OCI-LY1 (cell line): ENCODE results near the gene GCG.

Experiments
- H2AFZ ChIP-seq: fragments of 200-600 bp; sonication (generic), shearing (Covaris generic); 2 replicates; pipeline ENCODE4 v1.6.0; 2014; ENCODE audit warnings: antibody characterized with exemption, mild to moderate bottlenecking, low read length
- H3F3A ChIP-seq: fragments of 200-600 bp; sonication (generic), shearing (Covaris generic); 2 replicates; pipeline ENCODE4 v1.6.0; 2014; ENCODE audit warnings: mild to moderate bottlenecking, antibody characterized with exemption, low read length, moderate library complexity; ENCODE audit not compliant: insufficient read depth
- H3K27ac ChIP-seq: fragments of 200-600 bp; sonication (generic); 2 replicates; pipeline ENCODE4 v1.5.1; 2014; ENCODE audit warnings: low read length, mixed run types, mild to moderate bottlenecking, low read depth; ENCODE audit not compliant: poor library complexity, severe bottlenecking
- H3K27me3 ChIP-seq: fragments of 200-600 bp; sonication (generic); 2 replicates; pipeline ENCODE4 v1.6.0; 2014; ENCODE audit warnings: antibody characterized with exemption, mild to moderate bottlenecking, low read length, moderate library complexity; ENCODE audit not compliant: insufficient read depth
- H3K36me3 ChIP-seq: fragments of 200-600 bp; sonication (generic); 2 replicates; pipeline ENCODE4 v1.6.1; 2014; ENCODE audit warnings: mild to moderate bottlenecking, antibody characterized with exemption, low read length, moderate library complexity, mixed read lengths; ENCODE audit not compliant: insufficient read depth
- H3K4me1 ChIP-seq: fragments of 200-600 bp; sonication (generic); 2 replicates; pipeline ENCODE4 v1.5.1; 2014; ENCODE audit warnings: mild to moderate bottlenecking, low read length, moderate library complexity; ENCODE audit not compliant: insufficient read depth, severe bottlenecking
- H3K4me2 ChIP-seq: fragments of 200-600 bp; sonication (generic), shearing (Covaris generic); 2 replicates; pipeline ENCODE4 v1.6.1; 2014; ENCODE audit warnings: low read length
- H3K4me3 ChIP-seq: fragments of 200-600 bp; sonication (generic); 2 replicates; pipeline ENCODE4 v1.5.1; 2014; ENCODE audit warnings: low read length, low read depth, mild to moderate bottlenecking, mixed read lengths; ENCODE audit not compliant: poor library complexity, severe bottlenecking
- H3K79me2 ChIP-seq: fragments of 200-600 bp; shearing (Covaris generic); 2 replicates; pipeline ENCODE4 v1.6.1; 2016; ENCODE audit warnings: mixed run types, low read length, mixed read lengths; ENCODE audit not compliant: insufficient read depth
- H3K9ac ChIP-seq: fragments of 200-600 bp; sonication (generic), shearing (Covaris generic); 2 replicates; pipeline ENCODE4 v1.6.1; 2014; ENCODE audit warnings: mild to moderate bottlenecking, low read length, mixed read lengths
- H3K9me2 ChIP-seq: fragments of 200-600 bp; sonication (generic), shearing (Covaris generic); 2 replicates; pipeline ENCODE4 v1.6.1; 2014; ENCODE audit warnings: low read depth, mild to moderate bottlenecking, low read length, mixed read lengths
- H3K9me3 ChIP-seq: fragments of 200-600 bp; shearing (Covaris generic); 2 replicates; pipeline ENCODE4 v1.6.1; 2014; ENCODE audit warnings: low read length, mixed read lengths
- H4K20me1 ChIP-seq: fragments of 200-600 bp; sonication (generic), shearing (Covaris generic); 2 replicates; pipeline ENCODE4 v1.6.0; 2016; ENCODE audit warnings: mild to moderate bottlenecking, low read length; ENCODE audit not compliant: insufficient read depth
- EZH2 ChIP-seq: fragments of 200-600 bp; sonication (generic), shearing (Covaris generic); IDR thresholded peaks from 2 replicates; pipeline ENCODE4 v1.8.0; 2017; ENCODE audit warnings: borderline replicate concordance, mixed run types, mild to moderate bottlenecking, antibody characterized with exemption, low read length, moderate library complexity, mixed read lengths
- TF ChIP-seq, protein P1 (sequence below): fragments of 200-600 bp; sonication (generic), shearing (Covaris generic); IDR thresholded peaks from 2 replicates; pipeline ENCODE4 v1.5.1; 2017; ENCODE audit warnings: mild to moderate bottlenecking, antibody characterized with exemption, low read length, moderate library complexity, mixed read lengths

The GCG gene

DNA sequence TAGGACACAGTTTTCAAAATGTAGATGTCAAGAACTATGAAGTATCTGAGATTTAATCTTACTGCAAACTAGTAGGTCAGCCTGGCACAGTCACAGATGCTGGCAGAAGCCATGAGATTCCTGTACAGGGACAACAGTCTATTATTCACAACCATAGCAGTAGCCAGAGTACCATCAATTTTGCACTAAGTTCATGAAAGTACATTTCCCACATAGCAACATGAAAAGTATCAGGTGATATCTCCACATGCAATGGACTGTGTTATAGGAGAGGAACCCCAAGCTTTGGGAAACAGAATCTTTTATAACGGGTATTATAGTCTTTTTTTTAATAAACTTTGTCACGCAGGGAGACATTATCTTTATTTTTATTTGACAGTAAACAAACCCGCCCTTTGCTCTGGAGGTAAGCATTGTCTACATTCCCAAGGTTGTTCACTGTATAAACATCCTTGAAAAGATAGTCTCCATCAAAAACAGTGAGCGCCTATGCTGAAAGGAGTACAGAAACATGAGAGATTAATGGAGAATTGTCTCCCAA is 44.6 kb downstream of the GCG start:
- no peaks in the 10 kb centered on the region for H3K9me3 ChIP-seq
- H3K27ac ChIP-seq, result no peak overlapping the region
- H3K9me2 ChIP-seq, result no peaks in the 10 kb centered on the region
- no peaks in the 10 kb centered on the region for H3K4me1 ChIP-seq
- H3K36me3 ChIP-seq, result no peaks in the 10 kb centered on the region
- no peak overlapping the region for H3K4me2 ChIP-seq
- no peak overlapping the region for H3K4me3 ChIP-seq
- no peaks in the 10 kb centered on the region for H4K20me1 ChIP-seq
- no peaks in the 10 kb centered on the region for H3K27me3 ChIP-seq
- no peak for TF ChIP-seq EZH2
- no peak overlapping the region for H3K9ac ChIP-seq
- H3K79me2 ChIP-seq, result no peaks in the 10 kb centered on the region
- no peaks in the 10 kb centered on the region for H3F3A ChIP-seq
- no peak overlapping the region for H2AFZ ChIP-seq

DNA sequence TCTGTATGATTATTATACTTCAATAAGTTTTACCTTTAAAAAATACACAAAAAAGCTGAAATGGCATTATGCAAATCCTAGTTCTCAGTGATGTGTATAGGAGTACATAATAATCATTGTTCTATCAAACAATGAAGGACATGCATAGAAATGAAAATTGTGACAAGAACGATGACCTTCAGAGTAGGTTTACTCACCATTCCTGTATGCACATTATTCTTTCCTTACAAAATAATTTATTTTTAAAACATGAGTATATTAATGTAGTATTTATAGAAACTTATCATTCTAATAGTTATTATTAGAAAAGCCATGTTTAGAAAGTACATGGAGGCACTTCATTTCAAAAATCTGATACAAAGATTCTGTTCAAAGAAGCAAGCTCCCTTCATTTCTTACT is 45.3 kb downstream of the GCG start:
- H3K79me2 ChIP-seq, result no peaks in the 10 kb centered on the region
- H3K36me3 ChIP-seq, result no peaks in the 10 kb centered on the region

DNA sequence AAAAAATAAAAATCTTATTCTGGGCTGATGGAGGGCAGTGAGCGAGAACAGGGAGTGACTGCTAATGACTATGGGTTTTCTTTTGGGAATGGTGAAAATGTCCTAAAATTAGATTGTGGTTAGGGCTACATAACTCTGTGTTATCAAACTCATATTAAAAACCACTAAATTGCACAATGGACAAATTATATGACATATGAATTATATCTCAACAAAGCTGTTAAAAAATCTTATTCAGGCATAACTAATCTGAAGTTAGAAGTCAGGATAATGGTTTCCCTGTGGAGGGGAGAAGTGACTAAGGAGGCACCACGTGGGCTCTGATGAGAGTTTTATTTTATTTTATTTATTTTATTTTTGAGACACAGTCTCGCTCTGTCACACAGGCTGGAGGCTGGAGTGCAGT is 45.9 kb downstream of the GCG start:
- Histone ChIP-seq H3K27me3 (no peaks in the 10 kb centered on the region), H3K4me3 (no peak overlapping the region), H3K9ac (no peak overlapping the region), H2AFZ (no peak overlapping the region), H3K4me2 (no peak overlapping the region), H3K9me3 (no peaks in the 10 kb centered on the region), H3K79me2 (no peaks in the 10 kb centered on the region), H3K9me2 (no peaks in the 10 kb centered on the region), H3K4me1 (no peaks in the 10 kb centered on the region), H3F3A (no peaks in the 10 kb centered on the region), H3K27ac (no peak overlapping the region), H3K36me3 (no peaks in the 10 kb centered on the region), H4K20me1 (no peaks in the 10 kb centered on the region)
- TF ChIP-seq, protein P1, sequence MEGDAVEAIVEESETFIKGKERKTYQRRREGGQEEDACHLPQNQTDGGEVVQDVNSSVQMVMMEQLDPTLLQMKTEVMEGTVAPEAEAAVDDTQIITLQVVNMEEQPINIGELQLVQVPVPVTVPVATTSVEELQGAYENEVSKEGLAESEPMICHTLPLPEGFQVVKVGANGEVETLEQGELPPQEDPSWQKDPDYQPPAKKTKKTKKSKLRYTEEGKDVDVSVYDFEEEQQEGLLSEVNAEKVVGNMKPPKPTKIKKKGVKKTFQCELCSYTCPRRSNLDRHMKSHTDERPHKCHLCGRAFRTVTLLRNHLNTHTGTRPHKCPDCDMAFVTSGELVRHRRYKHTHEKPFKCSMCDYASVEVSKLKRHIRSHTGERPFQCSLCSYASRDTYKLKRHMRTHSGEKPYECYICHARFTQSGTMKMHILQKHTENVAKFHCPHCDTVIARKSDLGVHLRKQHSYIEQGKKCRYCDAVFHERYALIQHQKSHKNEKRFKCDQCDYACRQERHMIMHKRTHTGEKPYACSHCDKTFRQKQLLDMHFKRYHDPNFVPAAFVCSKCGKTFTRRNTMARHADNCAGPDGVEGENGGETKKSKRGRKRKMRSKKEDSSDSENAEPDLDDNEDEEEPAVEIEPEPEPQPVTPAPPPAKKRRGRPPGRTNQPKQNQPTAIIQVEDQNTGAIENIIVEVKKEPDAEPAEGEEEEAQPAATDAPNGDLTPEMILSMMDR, result no peak
- TF ChIP-seq EZH2, result no peak

More for the DNA sequence above, 45.3 kb downstream of the GCG start:
- H3K27me3 ChIP-seq, result no peaks in the 10 kb centered on the region
- H3K9me3 ChIP-seq, result no peaks in the 10 kb centered on the region
- no peak overlapping the region for H3K4me3 ChIP-seq
- no peaks in the 10 kb centered on the region for H4K20me1 ChIP-seq
- no peaks in the 10 kb centered on the region for H3K9me2 ChIP-seq
- H3F3A ChIP-seq, result no peaks in the 10 kb centered on the region
- no peak overlapping the region for H2AFZ ChIP-seq
- TF ChIP-seq, protein P1, result no peak
- TF ChIP-seq EZH2, result no peak
- H3K9ac ChIP-seq, result no peak overlapping the region
- H3K4me2 ChIP-seq, result no peak overlapping the region
- H3K4me1 ChIP-seq, result no peaks in the 10 kb centered on the region
- H3K27ac ChIP-seq, result no peak overlapping the region

DNA sequence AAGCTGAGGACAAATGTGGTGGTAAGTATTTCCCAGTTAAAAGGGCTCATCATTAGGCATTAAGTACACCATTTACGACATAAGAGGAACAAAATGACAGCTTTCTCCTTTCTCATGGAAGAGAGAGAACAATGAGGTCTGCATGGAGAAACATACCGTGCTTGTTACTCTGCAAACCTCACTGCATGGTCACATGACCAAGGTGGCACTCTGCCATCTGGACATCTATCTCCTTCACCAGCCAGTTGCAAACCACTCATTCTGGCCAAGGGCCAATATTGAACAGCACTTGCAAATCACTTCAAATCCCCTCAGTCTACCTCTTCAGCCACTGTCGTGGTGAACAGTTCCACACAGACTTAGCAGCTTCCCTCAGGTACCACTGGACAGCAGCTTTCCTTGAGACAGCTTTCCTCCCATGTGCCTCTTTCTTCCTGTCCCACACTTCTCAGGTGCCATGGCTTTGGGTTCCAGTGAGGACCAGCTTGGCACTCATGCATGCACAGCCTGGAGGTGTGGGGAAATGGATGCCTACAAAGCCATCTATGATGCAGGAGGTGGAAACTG is 48.5 kb downstream of the GCG start:
- H3K9me2 ChIP-seq, result no peaks in the 10 kb centered on the region
- H3K4me3 ChIP-seq, result no peak overlapping the region
- H3K9ac ChIP-seq, result no peak overlapping the region
- no peaks in the 10 kb centered on the region for H3K36me3 ChIP-seq
- no peaks in the 10 kb centered on the region for H3K79me2 ChIP-seq
- TF ChIP-seq EZH2, result no peak
- TF ChIP-seq, protein P1, result no peak
- no peaks in the 10 kb centered on the region for H3F3A ChIP-seq
- no peak overlapping the region for H2AFZ ChIP-seq
- H3K27ac ChIP-seq, result no peak overlapping the region
- H3K9me3 ChIP-seq, result no peaks in the 10 kb centered on the region
- no peaks in the 10 kb centered on the region for H3K4me1 ChIP-seq
- H3K27me3 ChIP-seq, result no peaks in the 10 kb centered on the region
- H4K20me1 ChIP-seq, result no peaks in the 10 kb centered on the region
- H3K4me2 ChIP-seq, result no peak overlapping the region
